A549 (cell line): ENCODE measurements around the gene NAA25. TPM values are rescaled to one million over a fixed set of nuclear protein-coding genes. Genes with fewer than 3 reads are reported as not detected.

Experiments
- ATAC-seq, 2 experiments: fragments of 200-7000 bp in 1 of 2; fragments of >200 bp in 1 of 2; cut with Nextera tagmentation in 1 of 2; cut with Tn5 transposase in 1 of 2; 3 replicates each; pipeline versions ENCODE4 v1.8.0 to v1.9.1; 2018 to 2020; ENCODE audit warnings: mild to moderate bottlenecking in 1 of 2, moderate library complexity in 1 of 2
- CTCF ChIA-PET: fragments of 300-600 bp; sonication (Branson Sonifier 250); formaldehyde crosslinking; extraction: SDS; loops from one replicate; lab custom pipeline; 2021; ENCODE audit warnings: antibody characterized with exemption, inconsistent platforms; lab: Yijun Ruan, JAX
- POLR2A ChIA-PET: fragments of 350-600 bp; formaldehyde crosslinking; extraction: SDS; loops from one replicate; lab custom pipeline; 2021; ENCODE audit warnings: antibody characterized with exemption, inconsistent platforms; lab: Yijun Ruan, JAX
- DNase-seq, 2 experiments: peaks; one replicate each; pipeline versions ENCODE4 v3.0.0 to v3.0.0-alpha.2; 2011 to 2016; ENCODE audit warnings: low read depth in 1 of 2, low spot score in 1 of 2
- FAIRE-seq: peaks from 2 replicates; lab custom pipeline; 2011; peaks lifted over from hg19 to GRCh38; lab: Jason Lieb, UNC
- H3K27ac ChIP-seq, 2 experiments: fragments of >200 bp; sonication (Bioruptor Twin); formaldehyde crosslinking; 3 replicates each; pipeline ENCODE4 v1.5.1; 2016 to 2017
- H3K4me1 ChIP-seq: fragments of >200 bp; sonication (Bioruptor Twin); formaldehyde crosslinking; 3 replicates; pipeline ENCODE4 v1.6.1; 2016
- H3K4me2 ChIP-seq: fragments of >200 bp; sonication (Bioruptor Twin); formaldehyde crosslinking; 3 replicates; pipeline ENCODE4 v1.6.1; 2016
- H3K4me3 ChIP-seq: fragments of >200 bp; sonication (Bioruptor Twin); formaldehyde crosslinking; 3 replicates; pipeline ENCODE4 v1.5.1; 2016
- H3K9me3 ChIP-seq: fragments of >200 bp; sonication (Bioruptor Twin); formaldehyde crosslinking; 3 replicates; pipeline ENCODE4 v1.6.1; 2016
- BCL3 ChIP-seq: fragments of >200 bp; sonication (Bioruptor Twin); formaldehyde crosslinking; IDR thresholded peaks from 3 replicates; pipeline ENCODE4 v1.6.1; 2016
- CBX2 ChIP-seq: fragments of 200-600 bp; sonication (generic); IDR thresholded peaks from 2 replicates; pipeline ENCODE4 v1.6.1; 2016; ENCODE audit warnings: low read depth, mild to moderate bottlenecking, borderline replicate concordance
- CEBPB ChIP-seq, 2 experiments: fragments of >200 bp in 1 of 2; sonication (Bioruptor Twin) in 1 of 2; formaldehyde crosslinking in 1 of 2; IDR thresholded peaks; 2 replicates each; pipeline ENCODE4 v1.6.1; 2012 to 2016
- CHD2 ChIP-seq: fragments of 150-350 bp; IDR thresholded peaks from 2 replicates; pipeline ENCODE4 v1.6.1; 2014; ENCODE audit warnings: low read length; ENCODE audit not compliant: partially characterized antibody
- CHD4 ChIP-seq: fragments of 200-600 bp; sonication (generic); IDR thresholded peaks from 2 replicates; pipeline ENCODE4 v1.6.1; 2016; ENCODE audit warnings: antibody characterized with exemption, mild to moderate bottlenecking, borderline replicate concordance
- E2F6 ChIP-seq: IDR thresholded peaks from 2 replicates; pipeline ENCODE4 v1.6.1; 2012; ENCODE audit warnings: low read depth, borderline replicate concordance
- HES2 ChIP-seq: fragments of >200 bp; sonication (Bioruptor Twin); formaldehyde crosslinking; IDR thresholded peaks from 2 replicates; pipeline ENCODE4 v1.6.1; 2016
- HEYL ChIP-seq: fragments of 250-450 bp; sonication (Bioruptor Pico); IDR thresholded peaks from 2 replicates; pipeline ENCODE4 v1.8.0; 2021; ENCODE audit warnings: mild to moderate bottlenecking, moderate library complexity
- HOXA7 ChIP-seq: fragments of 250-450 bp; sonication (Bioruptor Pico); IDR thresholded peaks from 2 replicates; pipeline ENCODE4 v1.5.0; 2020; ENCODE audit warnings: mild to moderate bottlenecking, moderate library complexity
- HOXB13 ChIP-seq: fragments of 250-450 bp; sonication (Bioruptor Pico); IDR thresholded peaks from 2 replicates; pipeline ENCODE4 v1.5.0; 2020; ENCODE audit warnings: low read depth, mild to moderate bottlenecking, moderate library complexity
- HOXB5 ChIP-seq: fragments of 250-450 bp; sonication (Bioruptor Pico); IDR thresholded peaks from 2 replicates; pipeline ENCODE4 v1.5.0; 2020; ENCODE audit warnings: mild to moderate bottlenecking, moderate library complexity
- JUN ChIP-seq, 2 experiments: fragments of >200 bp; sonication (Bioruptor Twin); formaldehyde crosslinking; IDR thresholded peaks; 2 replicates in 1 of 2; 3 replicates in 1 of 2; pipeline ENCODE4 v1.6.1; 2016 to 2017
- MAFK ChIP-seq: fragments of 450-650 bp; IDR thresholded peaks from 2 replicates; pipeline ENCODE4 v1.6.1; 2014; ENCODE audit not compliant: partially characterized antibody
- MYC ChIP-seq: IDR thresholded peaks from 2 replicates; pipeline ENCODE4 v1.6.1; 2012; ENCODE audit warnings: mild to moderate bottlenecking, inconsistent platforms, low read length, improper control_type of control experiment, borderline replicate concordance
- NR3C1 ChIP-seq: fragments of >200 bp; sonication (Bioruptor Twin); formaldehyde crosslinking; IDR thresholded peaks from 3 replicates; pipeline ENCODE4 v1.6.1; 2017
- PHF8 ChIP-seq: fragments of 200-600 bp; sonication (generic); IDR thresholded peaks from 2 replicates; pipeline ENCODE4 v1.6.1; 2016; ENCODE audit warnings: low read depth, mild to moderate bottlenecking, antibody characterized with exemption, moderate library complexity, borderline replicate concordance
- POLR2A ChIP-seq: IDR thresholded peaks from 2 replicates; pipeline ENCODE4 v1.6.1; 2012; ENCODE audit warnings: mild to moderate bottlenecking, low read length
- RCOR1 ChIP-seq: fragments of 150-350 bp; IDR thresholded peaks from 2 replicates; pipeline ENCODE4 v1.6.1; 2014; ENCODE audit warnings: antibody characterized with exemption, low read length, low read depth
- RFX5 ChIP-seq: fragments of 450-650 bp; IDR thresholded peaks from 2 replicates; pipeline ENCODE4 v1.7.1; 2014; ENCODE audit warnings: antibody characterized with exemption, mild to moderate bottlenecking, moderate library complexity
- SMC3 ChIP-seq: fragments of >200 bp; sonication (Bioruptor Twin); formaldehyde crosslinking; IDR thresholded peaks from 3 replicates; pipeline ENCODE4 v1.6.1; 2018; ENCODE audit warnings: inconsistent platforms
- TFCP2L1 ChIP-seq: fragments of 250-450 bp; sonication (Bioruptor Pico); IDR thresholded peaks from 2 replicates; pipeline ENCODE4 v1.5.0; 2021; ENCODE audit warnings: mild to moderate bottlenecking
- USF2 ChIP-seq: fragments of 450-650 bp; IDR thresholded peaks from 2 replicates; pipeline ENCODE4 v1.6.1; 2014; ENCODE audit warnings: antibody characterized with exemption
- ZC3H11A ChIP-seq: fragments of 450-650 bp; IDR thresholded peaks from 2 replicates; pipeline ENCODE4 v1.6.1; 2014; ENCODE audit warnings: antibody characterized with exemption, mild to moderate bottlenecking
- WGBS: methylation state at CpG from one replicate; pipeline ENCODE4 v1.1.6; 2017; ENCODE audit errors: missing lambda C conversion rate; 5-methylcytosine and 5-hydroxymethylcytosine counted together
- polyA plus RNA-seq, 4 experiments: library from polyadenylated mRNA; depleted of rRNA in 3 of 4; stranded (reverse); fragments of >200 nt; fragmentation: RNase III in 1 of 4; extraction: RNeasy Plus Mini Kit Qiagen cat#74134 plus additional on column Dnase treatment in 1 of 4; gene quantifications; 2 replicates in 3 of 4; 3 replicates in 1 of 4; pipeline ENCODE4 v1.2.3, GENCODE V29; 2011 to 2017
- TF ChIP-seq, protein P1 (sequence below): IDR thresholded peaks from 2 replicates; pipeline ENCODE4 v1.6.1; 2012
- TF ChIP-seq, protein P2 (sequence below): IDR thresholded peaks from 2 replicates; pipeline ENCODE4 v1.6.1; 2012

The NAA25 gene
- polyA plus RNA-seq, 2 of the 4 experiments (the other 2 are of a cell fraction), result 21.3 to 41.4 TPM

DNA sequence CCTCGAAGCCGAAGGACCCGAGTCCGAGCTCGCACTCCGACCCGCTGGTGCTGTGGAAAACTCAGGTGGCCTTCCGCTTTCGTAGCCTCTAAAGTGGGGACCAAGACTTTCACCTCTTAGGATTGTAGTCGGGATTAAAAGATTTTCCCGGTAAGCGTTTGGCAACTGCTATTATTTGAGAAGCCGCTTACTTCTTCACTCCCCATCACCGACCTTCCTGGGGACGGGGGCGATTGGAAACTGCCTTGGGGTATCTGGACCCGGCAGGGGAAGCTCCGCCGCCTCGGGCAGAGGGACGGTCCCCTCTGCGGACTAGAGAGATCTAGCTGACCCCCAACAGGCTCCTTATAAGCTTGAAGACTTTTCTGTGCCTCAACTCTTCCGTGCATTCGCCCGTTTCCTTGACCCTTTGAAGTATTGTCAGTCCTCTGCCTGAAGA, 17.4 kb upstream of the NAA25 start:
- ChIA-PET POLR2A (interaction anchor here (0.9 to 1.6 kb wide), 2 partner anchors 17 to 28 kb away, joined by 3 to 16 read pairs; partner anchors contain the start of gene NAA25), CTCF (interaction anchor here (0.6 to 4.2 kb wide), 7 partner anchors 9 to 261 kb away, joined by 3 to 21 read pairs (median 3); partner anchors contain the start of gene NAA25)
- H3K4me1 ChIP-seq, result peaks cover 66% of the 10 kb centered on the region
- DNase-seq, result no peak
- FAIRE-seq, result no peak
- H3K4me3 ChIP-seq, result peak overlapping the region; percentile 78
- no peak for ATAC-seq
- no peaks in the 10 kb centered on the region for H3K9me3 ChIP-seq
- TF ChIP-seq TFCP2L1 (no peak), E2F6 (no peak), MYC (no peak), SMC3 (no peak), CHD4 (no peak), RCOR1 (no peak), HEYL (CRISPR knock-in tag) (no peak), CHD2 (no peak), CBX2 (no peak), HOXB5 (CRISPR knock-in tag) (no peak), USF2 (no peak), HES2 (no peak), MAFK (no peak), HOXB13 (CRISPR knock-in tag) (no peak), NR3C1 (no peak), RFX5 (no peak), CEBPB (IDR thresholded peaks at IDR 0.05) (no peak)
- WGBS, result 34% methylated on average over 24 of the region's 25 CpGs
- peak overlapping the region; percentile 75 to 86 for H3K27ac ChIP-seq
- peak overlapping the region; percentile 75 for H3K4me2 ChIP-seq

- Histone ChIP-seq H3K4me2 (peak within 1 kb of the TSS; percentile 75), H3K4me3 (peak within 1 kb of the TSS; percentile 78), H3K27ac (peak within 1 kb of the TSS; percentile 75 to 86), H3K9me3 (no peaks in the 10 kb centered on the region), H3K4me1 (peaks cover 60% of the 10 kb centered on the region)
- TF ChIP-seq POLR2A (peak; percentile 97), HES2 (no peak), HOXA7 (CRISPR knock-in tag) (no peak), USF2 (peak; percentile 49), BCL3 (0 out of 3 replicates have a peak, but pooled peaks have one; percentile 54), RFX5 (peak; percentile 15; the same call in 1 of the 2 replicates), E2F6 (peak; percentile 59), TFCP2L1 (no peak), SMC3 (no peak), PHF8 (peak; percentile 82), ZC3H11A (no peak), MAFK (peak; percentile 99), JUN (IDR thresholded peaks at IDR 0.05) (peak in 1 of 2 experiments; percentile 73; a peak in 3 of 5 replicates)
- TF ChIP-seq, protein P1, sequence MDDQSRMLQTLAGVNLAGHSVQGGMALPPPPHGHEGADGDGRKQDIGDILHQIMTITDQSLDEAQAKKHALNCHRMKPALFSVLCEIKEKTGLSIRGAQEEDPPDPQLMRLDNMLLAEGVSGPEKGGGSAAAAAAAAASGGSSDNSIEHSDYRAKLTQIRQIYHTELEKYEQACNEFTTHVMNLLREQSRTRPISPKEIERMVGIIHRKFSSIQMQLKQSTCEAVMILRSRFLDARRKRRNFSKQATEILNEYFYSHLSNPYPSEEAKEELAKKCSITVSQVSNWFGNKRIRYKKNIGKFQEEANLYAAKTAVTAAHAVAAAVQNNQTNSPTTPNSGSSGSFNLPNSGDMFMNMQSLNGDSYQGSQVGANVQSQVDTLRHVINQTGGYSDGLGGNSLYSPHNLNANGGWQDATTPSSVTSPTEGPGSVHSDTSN, result peak; percentile 99
- TF ChIP-seq, protein P2, sequence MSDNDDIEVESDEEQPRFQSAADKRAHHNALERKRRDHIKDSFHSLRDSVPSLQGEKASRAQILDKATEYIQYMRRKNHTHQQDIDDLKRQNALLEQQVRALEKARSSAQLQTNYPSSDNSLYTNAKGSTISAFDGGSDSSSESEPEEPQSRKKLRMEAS, result peak; percentile 47
- ChIA-PET POLR2A (interaction anchor here (0.6 to 1.6 kb wide), 7 partner anchors 9 to 112 kb away, joined by 3 to 16 read pairs (median 4); partner anchors contain the start of genes ERP29 and NAA25), CTCF (interaction anchor here (1.2 to 4.2 kb wide), 5 partner anchors 9 to 262 kb away, joined by 3 to 21 read pairs (median 3); partner anchors contain the start of gene NAA25)
- FAIRE-seq (peak; percentile 63), ATAC-seq (peak; percentile 99 to 100), DNase-seq (peak; percentile 97 to 99)
- 2% methylated on average over 32 of the region's 63 CpGs for WGBS
Measured at GRCh38 chr12:112125250-112125999, 16.8 kb upstream of the NAA25 start, which contains the start of gene TRAFD1. TSS of gene TRAFD1 (plus strand) at chr12:112125560. CDS start at chr12:112130523, 4,963 bp downstream.
